ENCODE data around the gene PDAP1. TPM values are rescaled to one million over a fixed set of nuclear protein-coding genes. Genes with fewer than 3 reads are reported as not detected.

Gene PDAP1
- total and polyA plus RNA-seq, 2 of the 13 experiments (the other 11 are each of a cell fraction or from before 2014, with no cell fraction given) = 13.0 to 100 TPM

DNA sequence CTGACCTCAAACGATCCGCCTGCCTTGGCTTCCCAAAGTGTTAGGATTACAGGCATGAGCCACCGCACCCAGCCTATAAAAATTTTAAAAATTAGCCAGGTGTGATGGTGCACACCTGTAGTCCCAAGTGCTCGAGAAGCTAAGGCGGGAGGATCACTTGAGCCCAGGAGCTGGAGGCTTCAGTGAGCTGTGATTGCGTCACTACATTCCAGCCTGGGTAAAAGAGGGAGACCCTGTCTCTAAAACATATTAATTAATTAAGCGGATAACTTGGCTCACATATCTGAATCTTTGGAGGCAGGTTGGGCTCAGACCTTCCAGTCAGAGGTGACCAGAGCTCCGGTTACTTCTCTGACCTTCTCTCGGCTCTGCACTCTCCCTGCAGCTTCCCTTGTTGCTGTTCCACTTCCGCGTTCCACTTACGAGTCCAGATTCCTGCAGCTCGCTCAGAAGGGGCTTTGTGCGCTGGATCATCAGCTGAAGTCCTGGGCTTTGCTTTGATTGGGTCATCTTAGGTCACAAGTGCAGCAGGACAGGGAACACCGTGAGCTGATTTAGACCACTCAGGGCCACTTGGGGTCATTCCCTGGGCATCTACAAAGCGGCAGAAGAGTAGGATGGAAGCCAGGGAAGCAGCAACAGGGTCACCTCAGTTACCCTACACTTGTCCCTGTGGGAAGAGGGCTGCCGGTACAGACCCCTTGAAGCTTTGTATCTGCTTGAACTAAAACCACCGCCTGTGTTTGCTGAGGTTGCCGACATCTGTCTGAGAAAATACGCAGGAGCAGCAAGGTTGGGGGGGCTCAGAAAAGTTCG lies 35.9 kb downstream of the PDAP1 start (continued):
- TF ChIP-seq, protein P1, sequence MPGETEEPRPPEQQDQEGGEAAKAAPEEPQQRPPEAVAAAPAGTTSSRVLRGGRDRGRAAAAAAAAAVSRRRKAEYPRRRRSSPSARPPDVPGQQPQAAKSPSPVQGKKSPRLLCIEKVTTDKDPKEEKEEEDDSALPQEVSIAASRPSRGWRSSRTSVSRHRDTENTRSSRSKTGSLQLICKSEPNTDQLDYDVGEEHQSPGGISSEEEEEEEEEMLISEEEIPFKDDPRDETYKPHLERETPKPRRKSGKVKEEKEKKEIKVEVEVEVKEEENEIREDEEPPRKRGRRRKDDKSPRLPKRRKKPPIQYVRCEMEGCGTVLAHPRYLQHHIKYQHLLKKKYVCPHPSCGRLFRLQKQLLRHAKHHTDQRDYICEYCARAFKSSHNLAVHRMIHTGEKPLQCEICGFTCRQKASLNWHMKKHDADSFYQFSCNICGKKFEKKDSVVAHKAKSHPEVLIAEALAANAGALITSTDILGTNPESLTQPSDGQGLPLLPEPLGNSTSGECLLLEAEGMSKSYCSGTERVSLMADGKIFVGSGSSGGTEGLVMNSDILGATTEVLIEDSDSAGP (CRISPR knock-in tag; IDR thresholded peaks at IDR 0.05; ENCODE audit: borderline replicate concordance) = peak; percentile 50; the same call in 1 of the 2 replicates
- TF ChIP-seq, protein P2, sequence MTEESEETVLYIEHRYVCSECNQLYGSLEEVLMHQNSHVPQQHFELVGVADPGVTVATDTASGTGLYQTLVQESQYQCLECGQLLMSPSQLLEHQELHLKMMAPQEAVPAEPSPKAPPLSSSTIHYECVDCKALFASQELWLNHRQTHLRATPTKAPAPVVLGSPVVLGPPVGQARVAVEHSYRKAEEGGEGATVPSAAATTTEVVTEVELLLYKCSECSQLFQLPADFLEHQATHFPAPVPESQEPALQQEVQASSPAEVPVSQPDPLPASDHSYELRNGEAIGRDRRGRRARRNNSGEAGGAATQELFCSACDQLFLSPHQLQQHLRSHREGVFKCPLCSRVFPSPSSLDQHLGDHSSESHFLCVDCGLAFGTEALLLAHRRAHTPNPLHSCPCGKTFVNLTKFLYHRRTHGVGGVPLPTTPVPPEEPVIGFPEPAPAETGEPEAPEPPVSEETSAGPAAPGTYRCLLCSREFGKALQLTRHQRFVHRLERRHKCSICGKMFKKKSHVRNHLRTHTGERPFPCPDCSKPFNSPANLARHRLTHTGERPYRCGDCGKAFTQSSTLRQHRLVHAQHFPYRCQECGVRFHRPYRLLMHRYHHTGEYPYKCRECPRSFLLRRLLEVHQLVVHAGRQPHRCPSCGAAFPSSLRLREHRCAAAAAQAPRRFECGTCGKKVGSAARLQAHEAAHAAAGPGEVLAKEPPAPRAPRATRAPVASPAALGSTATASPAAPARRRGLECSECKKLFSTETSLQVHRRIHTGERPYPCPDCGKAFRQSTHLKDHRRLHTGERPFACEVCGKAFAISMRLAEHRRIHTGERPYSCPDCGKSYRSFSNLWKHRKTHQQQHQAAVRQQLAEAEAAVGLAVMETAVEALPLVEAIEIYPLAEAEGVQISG (CRISPR knock-in tag; IDR thresholded peaks at IDR 0.05) = peak; percentile 58
- TF ChIP-seq, protein P3, sequence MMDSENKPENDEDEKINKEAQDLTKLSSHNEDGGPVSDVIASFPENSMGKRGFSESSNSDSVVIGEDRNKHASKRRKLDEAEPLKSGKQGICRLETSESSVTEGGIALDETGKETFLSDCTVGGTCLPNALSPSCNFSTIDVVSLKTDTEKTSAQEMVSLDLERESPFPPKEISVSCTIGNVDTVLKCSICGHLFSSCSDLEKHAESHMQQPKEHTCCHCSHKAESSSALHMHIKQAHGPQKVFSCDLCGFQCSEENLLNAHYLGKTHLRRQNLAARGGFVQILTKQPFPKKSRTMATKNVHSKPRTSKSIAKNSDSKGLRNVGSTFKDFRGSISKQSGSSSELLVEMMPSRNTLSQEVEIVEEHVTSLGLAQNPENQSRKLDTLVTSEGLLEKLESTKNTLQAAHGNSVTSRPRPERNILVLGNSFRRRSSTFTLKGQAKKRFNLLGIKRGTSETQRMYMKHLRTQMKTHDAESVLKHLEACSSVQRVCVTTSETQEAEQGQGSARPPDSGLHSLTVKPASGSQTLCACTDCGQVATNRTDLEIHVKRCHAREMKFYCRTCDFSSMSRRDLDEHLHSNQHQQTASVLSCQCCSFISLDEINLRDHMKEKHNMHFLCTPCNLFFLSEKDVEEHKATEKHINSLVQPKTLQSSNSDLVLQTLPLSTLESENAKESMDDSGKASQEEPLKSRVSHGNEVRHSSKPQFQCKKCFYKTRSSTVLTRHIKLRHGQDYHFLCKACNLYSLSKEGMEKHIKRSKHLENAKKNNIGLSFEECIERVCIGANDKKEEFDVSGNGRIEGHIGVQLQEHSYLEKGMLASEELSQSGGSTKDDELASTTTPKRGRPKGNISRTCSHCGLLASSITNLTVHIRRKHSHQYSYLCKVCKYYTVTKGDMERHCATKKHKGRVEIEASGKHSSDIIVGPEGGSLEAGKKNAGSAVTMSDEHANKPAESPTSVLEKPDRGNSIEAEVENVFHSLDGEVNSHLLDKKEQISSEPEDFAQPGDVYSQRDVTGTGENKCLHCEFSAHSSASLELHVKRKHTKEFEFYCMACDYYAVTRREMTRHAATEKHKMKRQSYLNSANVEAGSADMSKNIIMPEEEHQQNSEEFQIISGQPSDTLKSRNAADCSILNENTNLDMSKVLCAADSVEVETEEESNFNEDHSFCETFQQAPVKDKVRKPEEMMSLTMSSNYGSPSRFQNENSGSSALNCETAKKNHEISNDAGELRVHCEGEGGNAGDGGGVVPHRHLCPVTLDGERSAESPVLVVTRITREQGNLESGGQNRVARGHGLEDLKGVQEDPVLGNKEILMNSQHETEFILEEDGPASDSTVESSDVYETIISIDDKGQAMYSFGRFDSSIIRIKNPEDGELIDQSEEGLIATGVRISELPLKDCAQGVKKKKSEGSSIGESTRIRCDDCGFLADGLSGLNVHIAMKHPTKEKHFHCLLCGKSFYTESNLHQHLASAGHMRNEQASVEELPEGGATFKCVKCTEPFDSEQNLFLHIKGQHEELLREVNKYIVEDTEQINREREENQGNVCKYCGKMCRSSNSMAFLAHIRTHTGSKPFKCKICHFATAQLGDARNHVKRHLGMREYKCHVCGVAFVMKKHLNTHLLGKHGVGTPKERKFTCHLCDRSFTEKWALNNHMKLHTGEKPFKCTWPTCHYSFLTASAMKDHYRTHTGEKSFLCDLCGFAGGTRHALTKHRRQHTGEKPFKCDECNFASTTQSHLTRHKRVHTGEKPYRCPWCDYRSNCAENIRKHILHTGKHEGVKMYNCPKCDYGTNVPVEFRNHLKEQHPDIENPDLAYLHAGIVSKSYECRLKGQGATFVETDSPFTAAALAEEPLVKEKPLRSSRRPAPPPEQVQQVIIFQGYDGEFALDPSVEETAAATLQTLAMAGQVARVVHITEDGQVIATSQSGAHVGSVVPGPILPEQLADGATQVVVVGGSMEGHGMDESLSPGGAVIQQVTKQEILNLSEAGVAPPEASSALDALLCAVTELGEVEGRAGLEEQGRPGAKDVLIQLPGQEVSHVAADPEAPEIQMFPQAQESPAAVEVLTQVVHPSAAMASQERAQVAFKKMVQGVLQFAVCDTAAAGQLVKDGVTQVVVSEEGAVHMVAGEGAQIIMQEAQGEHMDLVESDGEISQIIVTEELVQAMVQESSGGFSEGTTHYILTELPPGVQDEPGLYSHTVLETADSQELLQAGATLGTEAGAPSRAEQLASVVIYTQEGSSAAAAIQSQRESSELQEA (CRISPR knock-in tag; IDR thresholded peaks at IDR 0.05; ENCODE audit: not compliant biosample characterization) = no peak
- TF ChIP-seq, protein P4, sequence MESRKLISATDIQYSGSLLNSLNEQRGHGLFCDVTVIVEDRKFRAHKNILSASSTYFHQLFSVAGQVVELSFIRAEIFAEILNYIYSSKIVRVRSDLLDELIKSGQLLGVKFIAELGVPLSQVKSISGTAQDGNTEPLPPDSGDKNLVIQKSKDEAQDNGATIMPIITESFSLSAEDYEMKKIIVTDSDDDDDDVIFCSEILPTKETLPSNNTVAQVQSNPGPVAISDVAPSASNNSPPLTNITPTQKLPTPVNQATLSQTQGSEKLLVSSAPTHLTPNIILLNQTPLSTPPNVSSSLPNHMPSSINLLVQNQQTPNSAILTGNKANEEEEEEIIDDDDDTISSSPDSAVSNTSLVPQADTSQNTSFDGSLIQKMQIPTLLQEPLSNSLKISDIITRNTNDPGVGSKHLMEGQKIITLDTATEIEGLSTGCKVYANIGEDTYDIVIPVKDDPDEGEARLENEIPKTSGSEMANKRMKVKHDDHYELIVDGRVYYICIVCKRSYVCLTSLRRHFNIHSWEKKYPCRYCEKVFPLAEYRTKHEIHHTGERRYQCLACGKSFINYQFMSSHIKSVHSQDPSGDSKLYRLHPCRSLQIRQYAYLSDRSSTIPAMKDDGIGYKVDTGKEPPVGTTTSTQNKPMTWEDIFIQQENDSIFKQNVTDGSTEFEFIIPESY (CRISPR knock-in tag; IDR thresholded peaks at IDR 0.05) = 0 out of 2 replicates have a peak, but pooled peaks have one; percentile 54
- TF ChIP-seq ATM (IDR thresholded peaks at IDR 0.05; ENCODE audit: borderline replicate concordance) (no peak), HMGA1 (CRISPR knock-in tag; conservative IDR thresholded peaks at IDR 0.05) (no peak), ATF1 (CRISPR knock-in tag; IDR thresholded peaks at IDR 0.05) (0 out of 2 replicates have a peak, but pooled peaks have one; percentile 53), KLF6 (CRISPR knock-in tag; IDR thresholded peaks at IDR 0.05) (no peak), BRD4 (CRISPR knock-in tag; IDR thresholded peaks at IDR 0.05) (no peak), ZC3H13 (CRISPR knock-in tag; IDR thresholded peaks at IDR 0.05) (peak; percentile 62; the same call in 1 of the 2 replicates)
- TF ChIP-seq, protein P5, sequence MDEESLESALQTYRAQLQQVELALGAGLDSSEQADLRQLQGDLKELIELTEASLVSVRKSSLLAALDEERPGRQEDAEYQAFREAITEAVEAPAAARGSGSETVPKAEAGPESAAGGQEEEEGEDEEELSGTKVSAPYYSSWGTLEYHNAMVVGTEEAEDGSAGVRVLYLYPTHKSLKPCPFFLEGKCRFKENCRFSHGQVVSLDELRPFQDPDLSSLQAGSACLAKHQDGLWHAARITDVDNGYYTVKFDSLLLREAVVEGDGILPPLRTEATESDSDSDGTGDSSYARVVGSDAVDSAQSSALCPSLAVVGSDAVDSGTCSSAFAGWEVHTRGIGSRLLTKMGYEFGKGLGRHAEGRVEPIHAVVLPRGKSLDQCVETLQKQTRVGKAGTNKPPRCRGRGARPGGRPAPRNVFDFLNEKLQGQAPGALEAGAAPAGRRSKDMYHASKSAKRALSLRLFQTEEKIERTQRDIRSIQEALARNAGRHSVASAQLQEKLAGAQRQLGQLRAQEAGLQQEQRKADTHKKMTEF (CRISPR knock-in tag; IDR thresholded peaks at IDR 0.05) = peak; percentile 71
